Activated naive CD4-positive, alpha-beta T cell treated with anti-CD3 and anti-CD28 coated beads for 36 hours (primary cell): ENCODE measurements around the gene ZNF804B. TPM values are rescaled to one million over a fixed set of nuclear protein-coding genes. Genes with fewer than 3 reads are reported as not detected.
"Not testable (repeated sequence)": the region's sequence is repeated elsewhere in the genome, so short reads cannot be mapped to it uniquely, and the experiment has no call there.

Source experiments
- CTCF ChIA-PET: fragments of 350-600 bp; sonication (Branson Sonifier 250); formaldehyde crosslinking; loops from one replicate; lab custom pipeline; 2021; ENCODE audit warnings: antibody characterized with exemption; lab: Charles Lee
- DNase-seq: peaks from one replicate; pipeline ENCODE4 v3.0.0-alpha.2; 2020
- H3K27ac Mint-ChIP-seq: one replicate; pipeline ENCODE4 v1.8.0; 2021; ENCODE audit warnings: mild to moderate bottlenecking, mixed read lengths
- H3K27me3 Mint-ChIP-seq: one replicate; pipeline ENCODE4 v1.8.0; 2021; ENCODE audit warnings: low read depth, mixed read lengths
- H3K36me3 Mint-ChIP-seq: one replicate; pipeline ENCODE4 v1.8.0; 2021; ENCODE audit warnings: low read depth, mixed read lengths
- H3K4me1 Mint-ChIP-seq: one replicate; pipeline ENCODE4 v1.8.0; 2021; ENCODE audit warnings: low read depth, mixed read lengths
- H3K4me3 Mint-ChIP-seq: one replicate; pipeline ENCODE4 v1.8.0; 2021; ENCODE audit warnings: mild to moderate bottlenecking, moderate library complexity, mixed read lengths
- H3K9me3 Mint-ChIP-seq: one replicate; pipeline ENCODE4 v1.8.0; 2021; ENCODE audit warnings: mixed read lengths
- intact Hi-C: fragments of 100-400 bp; cut with micrococcal nuclease; formaldehyde crosslinking; loops from one replicate; pipeline ENCODE4 v1.15.1; 2023
- total RNA-seq, 2 experiments: library from RNA; stranded (reverse); gene quantifications; one replicate each; pipeline ENCODE4 v1.2.3, GENCODE V29; 2021

ZNF804B gene
- total RNA-seq, 2 experiments from 2014 or later: not detected

DNA sequence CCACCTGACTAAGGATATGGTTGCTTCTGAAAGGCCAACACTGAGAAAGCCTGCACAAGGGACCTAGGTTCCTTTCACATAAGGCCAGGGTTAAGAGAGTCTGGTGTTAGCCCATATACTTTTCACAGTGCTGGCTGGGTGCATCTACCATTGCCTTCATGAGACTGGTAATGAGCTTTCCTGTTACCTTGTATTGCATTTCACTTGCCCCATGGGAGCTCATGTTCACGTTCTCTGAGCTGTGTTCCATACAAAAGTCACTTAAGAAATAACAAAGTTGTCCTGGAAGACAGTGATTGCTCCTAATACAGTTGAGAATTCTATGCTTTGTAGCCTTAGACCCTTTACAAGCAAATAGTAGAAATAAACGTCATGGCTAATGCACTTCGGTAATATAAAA lies 373.9 kb downstream of the ZNF804B start:
- Mint-ChIP-seq H3K4me1 (no peaks in the 10 kb centered on the region), H3K4me3 (no peak overlapping the region), H3K27ac (no peak overlapping the region), H3K9me3 (peaks cover 3% of the 10 kb centered on the region), H3K36me3 (no peaks in the 10 kb centered on the region), H3K27me3 (peaks cover 5% of the 10 kb centered on the region)
- CTCF ChIA-PET: no interaction called here
- DNase-seq: no peak
- intact Hi-C loops: no loop called here

- H3K4me3 Mint-ChIP-seq: no peak overlapping the region
- no peak overlapping the region for H3K27ac Mint-ChIP-seq
- H3K4me1 Mint-ChIP-seq: no peaks in the 10 kb centered on the region
- no peaks in the 10 kb centered on the region for H3K36me3 Mint-ChIP-seq
- H3K9me3 Mint-ChIP-seq: peaks cover 4% of the 10 kb centered on the region
- CTCF ChIA-PET: no interaction called here
- H3K27me3 Mint-ChIP-seq: peaks cover 5% of the 10 kb centered on the region
- no peak for DNase-seq
- intact Hi-C loops: no loop called here
Measured at GRCh38 chr7:89133819-89134218, 374.3 kb downstream of the ZNF804B start.

GRCh38 chr7:89145801-89146200 lies 386.3 kb downstream of the ZNF804B start:
- no peak for DNase-seq
- H3K4me3 Mint-ChIP-seq: no peak overlapping the region
- intact Hi-C loops: no loop called here
- no peaks in the 10 kb centered on the region for H3K9me3 Mint-ChIP-seq
- H3K27ac Mint-ChIP-seq: no peak overlapping the region
- CTCF ChIA-PET: interaction anchor here (0.7 kb wide), 1 partner anchor 16 kb away, joined by 3 read pairs; no protein-coding TSS in a partner anchor
- H3K4me1 Mint-ChIP-seq: no peaks in the 10 kb centered on the region
- H3K36me3 Mint-ChIP-seq: no peaks in the 10 kb centered on the region
- no peaks in the 10 kb centered on the region for H3K27me3 Mint-ChIP-seq

GRCh38 chr7:89160107-89160506 lies 400.6 kb downstream of the ZNF804B start:
- CTCF ChIA-PET: no interaction called here
- Mint-ChIP-seq H3K9me3 (no peaks in the 10 kb centered on the region), H3K4me1 (peaks cover 4% of the 10 kb centered on the region), H3K4me3 (no peak overlapping the region), H3K27ac (no peak overlapping the region), H3K36me3 (no peaks in the 10 kb centered on the region), H3K27me3 (peaks cover 2% of the 10 kb centered on the region)
- intact Hi-C loops: no loop called here
- DNase-seq: no peak

GRCh38 chr7:89165421-89165820 lies 405.9 kb downstream of the ZNF804B start:
- no peak overlapping the region for H3K4me3 Mint-ChIP-seq

DNA sequence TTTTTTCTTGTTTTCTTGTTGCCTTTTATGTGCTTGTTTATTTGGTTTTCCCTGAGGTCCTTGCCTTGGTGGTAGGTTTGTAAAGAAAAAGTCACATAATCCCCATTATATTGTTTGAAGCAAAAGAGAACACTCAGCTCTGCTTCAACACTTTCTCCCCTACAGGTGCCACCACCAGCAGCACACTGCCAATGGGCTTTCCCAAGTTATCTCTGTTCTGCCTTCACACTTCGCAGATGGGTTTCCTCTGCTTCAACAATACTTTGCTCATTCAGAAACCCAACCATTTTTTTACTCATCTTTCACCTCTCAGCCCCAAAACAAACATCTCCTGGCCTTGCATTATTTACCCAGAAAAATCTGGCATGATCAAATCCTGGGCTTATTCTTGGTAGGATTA lies 411.1 kb downstream of the ZNF804B start:
- intact Hi-C loops: no loop called here
- Mint-ChIP-seq H3K4me3 (no peak overlapping the region), H3K36me3 (no peaks in the 10 kb centered on the region), H3K9me3 (peaks cover 5% of the 10 kb centered on the region), H3K4me1 (no peaks in the 10 kb centered on the region), H3K27me3 (no peaks in the 10 kb centered on the region), H3K27ac (no peak overlapping the region)
- CTCF ChIA-PET: no interaction called here
- no peak for DNase-seq

More at GRCh38 chr7:89165421-89165820, 405.9 kb downstream of the ZNF804B start:
- CTCF ChIA-PET: no interaction called here
- DNase-seq: no peak
- no peaks in the 10 kb centered on the region for H3K36me3 Mint-ChIP-seq
- H3K4me1 Mint-ChIP-seq: no peaks in the 10 kb centered on the region
- intact Hi-C loops: no loop called here
- H3K27ac Mint-ChIP-seq: no peak overlapping the region
- no peaks in the 10 kb centered on the region for H3K9me3 Mint-ChIP-seq
- H3K27me3 Mint-ChIP-seq: peaks cover 2% of the 10 kb centered on the region

DNA sequence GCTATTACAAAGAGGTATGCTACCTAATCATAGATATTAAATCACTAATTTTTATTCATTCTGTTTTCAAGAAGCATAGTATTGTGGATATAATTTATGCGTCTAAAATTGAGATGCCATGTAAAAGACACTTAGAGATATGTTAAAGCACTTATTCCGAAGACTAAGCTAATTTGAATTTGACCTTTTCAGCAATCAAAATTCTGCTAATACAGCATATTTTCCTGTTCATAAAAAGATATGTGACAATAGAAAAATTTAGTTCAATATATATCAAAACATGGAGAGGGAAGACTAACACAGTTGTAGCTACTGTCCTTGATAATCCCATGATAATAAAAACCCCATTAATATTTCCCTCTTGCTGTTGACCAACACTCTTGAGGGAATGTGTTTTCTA lies 422.6 kb downstream of the ZNF804B start:
- Mint-ChIP-seq H3K9me3 (peaks cover 5% of the 10 kb centered on the region), H3K27me3 (no peaks in the 10 kb centered on the region), H3K4me1 (no peaks in the 10 kb centered on the region), H3K4me3 (no peak overlapping the region), H3K36me3 (peaks cover 1% of the 10 kb centered on the region), H3K27ac (no peak overlapping the region)
- DNase-seq: no peak
- intact Hi-C loops: no loop called here
- CTCF ChIA-PET: no interaction called here

DNA sequence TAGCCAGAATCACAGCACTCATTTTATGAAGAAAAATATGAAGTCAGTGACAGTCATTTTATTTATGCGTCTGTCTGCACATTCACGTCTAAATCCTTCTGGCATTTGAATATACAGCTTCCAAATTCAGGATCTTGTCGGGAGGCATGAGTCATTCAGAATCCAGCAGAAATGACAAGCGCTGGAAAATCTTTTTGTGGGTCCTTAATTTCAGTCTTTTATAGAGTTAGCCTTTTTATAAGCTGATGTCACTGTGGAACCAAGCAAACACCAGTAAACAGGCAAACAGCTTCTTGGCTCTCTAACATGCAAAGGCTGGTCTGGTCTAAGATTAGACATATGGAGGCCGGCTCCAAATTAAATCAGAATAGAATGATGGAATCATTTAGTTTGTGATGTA lies 424.2 kb downstream of the ZNF804B start:
- Mint-ChIP-seq H3K27me3 (no peaks in the 10 kb centered on the region), H3K27ac (no peak overlapping the region), H3K4me3 (no peak overlapping the region), H3K4me1 (peaks cover 2% of the 10 kb centered on the region), H3K9me3 (peaks cover 5% of the 10 kb centered on the region), H3K36me3 (peaks cover 1% of the 10 kb centered on the region)
- DNase-seq: no peak
- CTCF ChIA-PET: no interaction called here
- intact Hi-C loops: no loop called here

DNA sequence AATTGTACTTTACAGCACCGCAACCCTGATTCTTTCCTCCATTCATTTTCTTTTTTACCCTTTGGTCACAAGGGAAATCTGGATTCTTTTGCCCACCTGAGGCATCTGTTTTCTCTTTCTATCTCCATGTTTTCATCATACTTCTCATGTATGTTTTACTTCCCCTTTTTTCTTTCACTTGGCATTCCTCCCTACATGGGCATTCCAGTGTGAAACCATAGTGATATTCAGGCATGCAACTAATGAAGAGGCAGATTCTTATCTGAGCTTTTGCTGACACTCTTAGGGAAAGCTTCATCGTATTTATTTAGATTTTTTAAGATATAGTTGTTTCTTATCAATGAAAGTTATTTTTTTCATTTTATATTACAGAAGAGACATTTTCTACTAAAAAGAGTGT lies 441.3 kb downstream of the ZNF804B start:
- H3K27me3 Mint-ChIP-seq: no peaks in the 10 kb centered on the region
- no peaks in the 10 kb centered on the region for H3K9me3 Mint-ChIP-seq
- H3K4me3 Mint-ChIP-seq: no peak overlapping the region
- CTCF ChIA-PET: no interaction called here
- peaks cover 7% of the 10 kb centered on the region for H3K4me1 Mint-ChIP-seq
- intact Hi-C loops: no loop called here
- DNase-seq: no peak
- H3K36me3 Mint-ChIP-seq: no peaks in the 10 kb centered on the region
- no peak overlapping the region for H3K27ac Mint-ChIP-seq

DNA sequence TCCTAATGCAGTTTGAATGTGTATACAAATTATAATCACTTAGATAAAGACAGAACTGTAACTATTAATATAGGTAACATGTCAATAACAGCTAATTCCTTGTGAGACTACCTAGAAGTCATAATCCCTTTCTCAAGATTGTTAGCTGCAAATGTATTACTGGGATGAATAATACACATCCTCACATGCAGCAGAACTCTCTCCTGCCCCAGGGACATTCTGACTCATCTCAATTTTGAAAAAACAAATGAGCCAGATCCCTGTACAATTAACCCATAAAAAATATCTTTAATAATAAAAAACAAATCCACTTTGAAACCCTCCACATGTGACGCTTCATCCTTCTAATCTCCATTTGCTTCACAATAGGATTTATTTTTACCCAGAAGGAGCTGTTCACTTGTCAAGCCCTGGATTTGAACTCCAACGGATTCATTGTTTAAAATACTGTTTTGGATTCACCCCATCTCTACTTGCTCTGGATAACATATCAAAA lies 464.4 kb downstream of the ZNF804B start:
- Mint-ChIP-seq H3K9me3 (no peaks in the 10 kb centered on the region), H3K27me3 (peaks cover 3% of the 10 kb centered on the region), H3K4me3 (no peak overlapping the region), H3K4me1 (no peaks in the 10 kb centered on the region), H3K36me3 (no peaks in the 10 kb centered on the region), H3K27ac (no peak overlapping the region)
- intact Hi-C loops: no loop called here
- no peak for DNase-seq
- CTCF ChIA-PET: interaction anchor here (0.6 kb wide), 1 partner anchor 134 kb away, joined by 4 read pairs; no protein-coding TSS in a partner anchor

DNA sequence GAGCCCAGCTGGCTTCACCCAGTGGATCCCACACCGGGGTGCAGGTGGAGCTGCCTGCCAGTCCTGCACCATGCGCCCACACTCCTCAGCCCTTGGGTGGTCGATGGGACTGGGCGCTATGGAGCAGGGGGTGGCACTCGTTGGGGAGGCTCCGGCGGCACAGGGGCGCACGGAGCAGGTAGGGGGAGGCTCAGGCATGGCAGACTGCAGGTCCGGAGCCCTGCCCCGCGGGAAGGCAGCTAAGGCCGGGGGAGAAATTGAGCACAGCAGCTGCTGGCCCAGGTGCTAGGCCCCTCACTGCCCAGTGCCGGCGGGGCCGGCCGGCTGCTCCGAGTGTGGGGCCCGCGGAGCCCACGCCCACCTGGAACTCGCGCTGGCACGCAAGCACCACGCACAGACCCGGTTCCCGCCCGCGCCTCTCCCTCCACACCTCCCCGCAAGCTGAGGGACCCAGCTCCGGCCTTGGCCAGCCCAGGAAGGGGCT lies 469.2 kb downstream of the ZNF804B start:
- H3K4me3 Mint-ChIP-seq, H3K27ac Mint-ChIP-seq, DNase-seq, CTCF ChIA-PET, H3K36me3 Mint-ChIP-seq, H3K4me1 Mint-ChIP-seq, intact Hi-C loops, H3K27me3 Mint-ChIP-seq, H3K9me3 Mint-ChIP-seq: not testable (repeated sequence)

- Mint-ChIP-seq H3K27me3 (no peaks in the 10 kb centered on the region), H3K27ac (no peak overlapping the region), H3K36me3 (no peaks in the 10 kb centered on the region), H3K4me3 (no peak overlapping the region), H3K4me1 (peaks cover 20% of the 10 kb centered on the region), H3K9me3 (no peaks in the 10 kb centered on the region)
- intact Hi-C loops: loop anchor here (1.0 to 5.0 kb wide), 2 partner anchors 236 to 384 kb away; no protein-coding TSS in a partner anchor
- CTCF ChIA-PET: no interaction called here
- no peak for DNase-seq
Measured at GRCh38 chr7:89238156-89238555, 478.7 kb downstream of the ZNF804B start.

- no peak overlapping the region for H3K4me3 Mint-ChIP-seq
- no peak overlapping the region for H3K27ac Mint-ChIP-seq
- no peak for DNase-seq
- H3K36me3 Mint-ChIP-seq: no peaks in the 10 kb centered on the region
- CTCF ChIA-PET: no interaction called here
- peaks cover 8% of the 10 kb centered on the region for H3K9me3 Mint-ChIP-seq
- no peaks in the 10 kb centered on the region for H3K4me1 Mint-ChIP-seq
- H3K27me3 Mint-ChIP-seq: peaks cover 5% of the 10 kb centered on the region
- intact Hi-C loops: no loop called here
Measured at GRCh38 chr7:89246196-89246595, 486.7 kb downstream of the ZNF804B start.
